Measurements from ENCODE around the gene MUC5AC. TPM values are rescaled to one million over a fixed set of nuclear protein-coding genes. Genes with fewer than 3 reads are reported as not detected.

The MUC5AC gene
- total RNA-seq, 2 experiments from 2014 or later, result not detected

DNA sequence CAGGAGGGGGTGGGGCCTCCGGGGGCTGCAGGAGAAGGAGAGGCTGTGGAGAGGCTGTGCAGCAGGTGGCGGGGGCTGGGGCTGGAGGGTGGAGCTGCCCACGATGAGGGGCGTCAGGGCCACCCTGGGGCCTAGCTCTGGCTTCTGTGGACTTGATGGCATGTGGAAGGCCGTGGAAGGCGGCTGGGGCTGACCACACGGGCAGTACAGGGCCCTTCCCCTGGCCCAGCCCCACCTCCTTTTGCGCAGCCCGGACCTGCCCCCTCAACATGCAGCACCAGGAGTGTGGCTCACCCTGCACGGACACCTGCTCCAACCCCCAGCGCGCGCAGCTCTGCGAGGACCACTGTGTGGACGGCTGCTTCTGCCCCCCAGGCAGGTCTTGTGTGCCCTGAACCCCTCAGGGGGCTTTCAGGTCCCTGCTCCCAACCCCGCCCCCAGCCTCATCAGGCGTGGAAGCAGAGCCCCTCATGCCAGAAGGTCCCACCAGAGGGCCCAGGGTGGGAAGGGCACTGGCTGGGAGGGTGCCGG, 71.2 kb downstream of the MUC5AC start:
- Histone ChIP-seq H3K27ac (ENCODE audit: low read depth in 1 of 2, low read length in 2 of 2) (no peak overlapping the region), H3K4me1 (ENCODE audit: insufficient read depth, low read length) (no peaks in the 10 kb centered on the region), H3K36me3 (ENCODE audit: insufficient read depth, low read length) (no peaks in the 10 kb centered on the region), H3K27me3 (ENCODE audit: control insufficient read depth in 1 of 2, insufficient read depth in 2 of 2, low read length in 2 of 2) (no peaks in the 10 kb centered on the region), H3K9me3 (ENCODE audit: control insufficient read depth in 1 of 2, insufficient read depth in 1 of 2, low read length in 2 of 2) (no peaks in the 10 kb centered on the region), H3K4me3 (ENCODE audit: low read length) (no peak overlapping the region)
- DNase-seq (peak in 1 of 14 experiments; percentile 3), ATAC-seq (ENCODE audit: poor library complexity) (no peak)
- H3K4me1 Mint-ChIP-seq (ENCODE audit: low read depth), result no peaks in the 10 kb centered on the region
- H3K9me3 Mint-ChIP-seq, result no peaks in the 10 kb centered on the region
- H3K36me3 Mint-ChIP-seq (ENCODE audit: low read depth), result no peaks in the 10 kb centered on the region
- no peaks in the 10 kb centered on the region for H3K27me3 Mint-ChIP-seq
- intact Hi-C loops (cut with DNase I, micrococcal nuclease), result no loop called here
- TF ChIP-seq, protein P1, sequence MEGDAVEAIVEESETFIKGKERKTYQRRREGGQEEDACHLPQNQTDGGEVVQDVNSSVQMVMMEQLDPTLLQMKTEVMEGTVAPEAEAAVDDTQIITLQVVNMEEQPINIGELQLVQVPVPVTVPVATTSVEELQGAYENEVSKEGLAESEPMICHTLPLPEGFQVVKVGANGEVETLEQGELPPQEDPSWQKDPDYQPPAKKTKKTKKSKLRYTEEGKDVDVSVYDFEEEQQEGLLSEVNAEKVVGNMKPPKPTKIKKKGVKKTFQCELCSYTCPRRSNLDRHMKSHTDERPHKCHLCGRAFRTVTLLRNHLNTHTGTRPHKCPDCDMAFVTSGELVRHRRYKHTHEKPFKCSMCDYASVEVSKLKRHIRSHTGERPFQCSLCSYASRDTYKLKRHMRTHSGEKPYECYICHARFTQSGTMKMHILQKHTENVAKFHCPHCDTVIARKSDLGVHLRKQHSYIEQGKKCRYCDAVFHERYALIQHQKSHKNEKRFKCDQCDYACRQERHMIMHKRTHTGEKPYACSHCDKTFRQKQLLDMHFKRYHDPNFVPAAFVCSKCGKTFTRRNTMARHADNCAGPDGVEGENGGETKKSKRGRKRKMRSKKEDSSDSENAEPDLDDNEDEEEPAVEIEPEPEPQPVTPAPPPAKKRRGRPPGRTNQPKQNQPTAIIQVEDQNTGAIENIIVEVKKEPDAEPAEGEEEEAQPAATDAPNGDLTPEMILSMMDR (IDR thresholded peaks at IDR 0.05), result no peak
- ChIA-PET CTCF (no interaction called here), POLR2A (no interaction called here)
- H3K27ac Mint-ChIP-seq, result no peak overlapping the region
- no peak overlapping the region for H3K4me3 Mint-ChIP-seq

DNA sequence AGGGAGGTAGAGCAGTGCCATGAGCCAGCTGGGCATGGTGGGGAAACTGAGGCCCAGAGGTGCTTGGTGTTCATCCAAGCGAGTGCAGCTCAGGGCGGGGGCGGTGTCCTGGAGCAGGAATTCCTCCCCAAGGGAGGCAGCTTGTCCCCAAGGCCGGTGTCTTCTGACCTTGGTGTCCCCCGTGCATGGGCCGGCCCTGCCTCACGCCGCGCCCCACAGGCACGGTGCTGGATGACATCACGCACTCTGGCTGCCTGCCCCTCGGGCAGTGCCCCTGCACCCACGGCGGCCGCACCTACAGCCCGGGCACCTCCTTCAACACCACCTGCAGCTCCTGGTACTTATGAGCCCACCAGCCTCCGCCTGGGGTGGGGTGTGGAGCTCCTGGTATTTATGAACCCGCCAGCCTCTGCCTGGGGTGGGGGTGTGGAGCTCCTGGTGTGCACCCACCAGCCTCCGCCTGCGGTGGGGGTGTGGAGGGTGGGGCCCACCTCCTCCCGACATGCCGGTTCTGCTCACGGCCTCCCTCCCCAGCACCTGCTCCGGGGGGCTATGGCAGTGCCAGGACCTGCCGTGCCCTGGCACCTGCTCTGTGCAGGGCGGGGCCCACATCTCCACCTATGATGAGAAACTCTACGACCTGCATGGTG, 71.8 kb downstream of the MUC5AC start:
- H3K4me1 ChIP-seq (ENCODE audit: insufficient read depth, low read length), result no peaks in the 10 kb centered on the region
- H3K27me3 Mint-ChIP-seq, result no peaks in the 10 kb centered on the region
- H3K27ac ChIP-seq (ENCODE audit: low read depth in 1 of 2, low read length in 2 of 2), result no peak overlapping the region
- intact Hi-C loops (cut with DNase I, micrococcal nuclease), result no loop called here
- no peaks in the 10 kb centered on the region for H3K36me3 Mint-ChIP-seq (ENCODE audit: low read depth)
- H3K9me3 ChIP-seq (ENCODE audit: control insufficient read depth in 1 of 2, insufficient read depth in 1 of 2, low read length in 2 of 2), result no peaks in the 10 kb centered on the region
- H3K36me3 ChIP-seq (ENCODE audit: insufficient read depth, low read length), result no peaks in the 10 kb centered on the region
- TF ChIP-seq, protein P1 (IDR thresholded peaks at IDR 0.05), result no peak
- H3K4me3 Mint-ChIP-seq, result no peak overlapping the region
- POLR2A ChIA-PET, result no interaction called here
- no peaks in the 10 kb centered on the region for H3K27me3 ChIP-seq (ENCODE audit: control insufficient read depth in 1 of 2, insufficient read depth in 2 of 2, low read length in 2 of 2)
- peak in 1 of 14 experiments; percentile 3 for DNase-seq
- no peaks in the 10 kb centered on the region for H3K9me3 Mint-ChIP-seq
- no peaks in the 10 kb centered on the region for H3K4me1 Mint-ChIP-seq (ENCODE audit: low read depth)
- ATAC-seq (ENCODE audit: poor library complexity), result no peak
- H3K4me3 ChIP-seq (ENCODE audit: low read length), result no peak overlapping the region
- CTCF ChIA-PET, result no interaction called here
- no peak overlapping the region for H3K27ac Mint-ChIP-seq

DNA sequence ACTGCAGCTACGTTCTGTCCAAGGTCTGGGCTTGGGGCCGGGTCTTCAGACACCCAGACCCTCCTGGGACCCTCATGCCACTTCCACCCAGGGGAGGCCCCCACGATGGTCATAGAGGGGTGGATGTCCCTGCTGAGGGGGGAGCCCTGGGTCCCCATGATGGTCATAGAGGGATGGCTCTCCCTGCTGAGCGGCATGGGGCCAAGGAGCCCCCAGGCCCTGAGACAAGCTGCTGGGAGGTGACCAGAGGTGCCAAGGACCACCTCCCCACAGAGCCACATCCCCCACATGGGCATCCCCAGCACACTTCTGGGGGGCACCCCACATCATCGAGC, 72.3 kb downstream of the MUC5AC start:
- H3K27me3 ChIP-seq (ENCODE audit: control insufficient read depth in 1 of 2, insufficient read depth in 2 of 2, low read length in 2 of 2), result no peaks in the 10 kb centered on the region

More for the DNA sequence above, 72.3 kb downstream of the MUC5AC start:
- no peak overlapping the region for H3K27ac ChIP-seq (ENCODE audit: low read depth in 1 of 2, low read length in 2 of 2)
- Mint-ChIP-seq H3K27ac (no peak overlapping the region), H3K27me3 (no peaks in the 10 kb centered on the region), H3K4me3 (no peak overlapping the region), H3K9me3 (no peaks in the 10 kb centered on the region), H3K36me3 (ENCODE audit: low read depth) (no peaks in the 10 kb centered on the region), H3K4me1 (ENCODE audit: low read depth) (no peaks in the 10 kb centered on the region)
- H3K9me3 ChIP-seq (ENCODE audit: control insufficient read depth in 1 of 2, insufficient read depth in 1 of 2, low read length in 2 of 2), result no peaks in the 10 kb centered on the region
- CTCF ChIA-PET, result no interaction called here
- intact Hi-C loops (cut with DNase I, micrococcal nuclease), result no loop called here
- POLR2A ChIA-PET, result no interaction called here
- no peak overlapping the region for H3K4me3 ChIP-seq (ENCODE audit: low read length)
- DNase-seq, result peak in 1 of 14 experiments; percentile 1
- TF ChIP-seq, protein P1 (IDR thresholded peaks at IDR 0.05), result no peak
- no peaks in the 10 kb centered on the region for H3K4me1 ChIP-seq (ENCODE audit: insufficient read depth, low read length)
- ATAC-seq (ENCODE audit: poor library complexity), result no peak
- no peaks in the 10 kb centered on the region for H3K36me3 ChIP-seq (ENCODE audit: insufficient read depth, low read length)
